ENCODE results near the gene FBXL13. TPM values are rescaled to one million over a fixed set of nuclear protein-coding genes. Genes with fewer than 3 reads are reported as not detected.
"Not testable (repeated sequence)": the region's sequence is repeated elsewhere in the genome, so short reads cannot be mapped to it uniquely, and the experiment has no call there.

FBXL13 gene
- polyA plus RNA-seq, 1 experiment = 0.20 TPM

- TF ChIP-seq, protein P1, sequence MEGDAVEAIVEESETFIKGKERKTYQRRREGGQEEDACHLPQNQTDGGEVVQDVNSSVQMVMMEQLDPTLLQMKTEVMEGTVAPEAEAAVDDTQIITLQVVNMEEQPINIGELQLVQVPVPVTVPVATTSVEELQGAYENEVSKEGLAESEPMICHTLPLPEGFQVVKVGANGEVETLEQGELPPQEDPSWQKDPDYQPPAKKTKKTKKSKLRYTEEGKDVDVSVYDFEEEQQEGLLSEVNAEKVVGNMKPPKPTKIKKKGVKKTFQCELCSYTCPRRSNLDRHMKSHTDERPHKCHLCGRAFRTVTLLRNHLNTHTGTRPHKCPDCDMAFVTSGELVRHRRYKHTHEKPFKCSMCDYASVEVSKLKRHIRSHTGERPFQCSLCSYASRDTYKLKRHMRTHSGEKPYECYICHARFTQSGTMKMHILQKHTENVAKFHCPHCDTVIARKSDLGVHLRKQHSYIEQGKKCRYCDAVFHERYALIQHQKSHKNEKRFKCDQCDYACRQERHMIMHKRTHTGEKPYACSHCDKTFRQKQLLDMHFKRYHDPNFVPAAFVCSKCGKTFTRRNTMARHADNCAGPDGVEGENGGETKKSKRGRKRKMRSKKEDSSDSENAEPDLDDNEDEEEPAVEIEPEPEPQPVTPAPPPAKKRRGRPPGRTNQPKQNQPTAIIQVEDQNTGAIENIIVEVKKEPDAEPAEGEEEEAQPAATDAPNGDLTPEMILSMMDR (IDR thresholded peaks at IDR 0.05; ENCODE audit: insufficient read depth, low read depth, low read length) = no peak
- POLR2A ChIA-PET = no interaction called here
- no peak for DNase-seq (ENCODE audit: low read depth)
Measured at GRCh38 chr7:102810916-102811315, 263.7 kb downstream of the FBXL13 start.

GRCh38 chr7:102806613-102807012 is 268.0 kb downstream of the FBXL13 start:
- H3K27me3 ChIP-seq (ENCODE audit: control insufficient read depth, insufficient read depth, low read length) = no peaks in the 10 kb centered on the region
- CTCF ChIA-PET = interaction anchor here (0.8 kb wide), 1 partner anchor 9 kb away, joined by 3 read pairs; no protein-coding TSS in a partner anchor
- no peak overlapping the region for H3K4me3 ChIP-seq (ENCODE audit: low read depth, low read length)
- H3K36me3 ChIP-seq (ENCODE audit: control insufficient read depth, insufficient read depth, low read length) = no peaks in the 10 kb centered on the region
- POLR2A ChIA-PET = no interaction called here
- TF ChIP-seq, protein P1 (IDR thresholded peaks at IDR 0.05; ENCODE audit: insufficient read depth, low read depth, low read length) = no peak
- no peak for DNase-seq (ENCODE audit: low read depth)

More at GRCh38 chr7:102810916-102811315, 263.7 kb downstream of the FBXL13 start:
- CTCF ChIA-PET = interaction anchor here (1.3 kb wide), 1 partner anchor 9 kb away, joined by 4 read pairs; no protein-coding TSS in a partner anchor
- Histone ChIP-seq H3K27me3 (ENCODE audit: control insufficient read depth, insufficient read depth, low read length) (no peaks in the 10 kb centered on the region), H3K4me3 (ENCODE audit: low read depth, low read length) (no peak overlapping the region), H3K36me3 (ENCODE audit: control insufficient read depth, insufficient read depth, low read length) (no peaks in the 10 kb centered on the region)

- H3K27me3 ChIP-seq (ENCODE audit: control insufficient read depth, insufficient read depth, low read length); CTCF ChIA-PET; H3K36me3 ChIP-seq (ENCODE audit: control insufficient read depth, insufficient read depth, low read length); H3K4me3 ChIP-seq (ENCODE audit: low read depth, low read length); DNase-seq (ENCODE audit: low read depth); POLR2A ChIA-PET: not testable (repeated sequence)
Measured at GRCh38 chr7:102795987-102796595, 278.5 kb downstream of the FBXL13 start.

- H3K27me3 ChIP-seq (ENCODE audit: control insufficient read depth, insufficient read depth, low read length); DNase-seq (ENCODE audit: low read depth); POLR2A ChIA-PET; CTCF ChIA-PET; H3K36me3 ChIP-seq (ENCODE audit: control insufficient read depth, insufficient read depth, low read length); H3K4me3 ChIP-seq (ENCODE audit: low read depth, low read length): not testable (repeated sequence)
Measured at GRCh38 chr7:102794567-102794966, 280.0 kb downstream of the FBXL13 start.

DNA sequence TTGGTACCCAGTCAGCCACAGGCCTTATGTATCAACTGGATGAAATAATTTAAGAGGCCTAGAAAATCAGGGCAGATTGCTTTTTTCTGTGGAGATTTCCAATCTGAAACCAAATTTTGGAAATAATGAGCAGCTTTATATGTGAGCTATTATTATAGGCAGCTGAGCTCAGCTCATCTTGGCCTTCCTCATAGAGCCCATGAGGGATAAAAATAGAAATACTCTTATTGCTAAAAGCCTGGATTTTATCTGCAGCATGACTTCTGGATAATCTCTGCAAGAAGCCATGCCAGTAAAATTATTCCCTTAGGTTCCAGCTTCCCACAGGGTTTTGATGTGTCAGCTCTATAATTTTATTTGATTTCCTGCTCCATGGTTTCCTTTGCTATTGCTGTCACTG is 282.8 kb downstream of the FBXL13 start:
- POLR2A ChIA-PET; DNase-seq (ENCODE audit: low read depth); H3K27me3 ChIP-seq (ENCODE audit: control insufficient read depth, insufficient read depth, low read length); H3K4me3 ChIP-seq (ENCODE audit: low read depth, low read length); H3K36me3 ChIP-seq (ENCODE audit: control insufficient read depth, insufficient read depth, low read length); CTCF ChIA-PET: not testable (repeated sequence)

DNA sequence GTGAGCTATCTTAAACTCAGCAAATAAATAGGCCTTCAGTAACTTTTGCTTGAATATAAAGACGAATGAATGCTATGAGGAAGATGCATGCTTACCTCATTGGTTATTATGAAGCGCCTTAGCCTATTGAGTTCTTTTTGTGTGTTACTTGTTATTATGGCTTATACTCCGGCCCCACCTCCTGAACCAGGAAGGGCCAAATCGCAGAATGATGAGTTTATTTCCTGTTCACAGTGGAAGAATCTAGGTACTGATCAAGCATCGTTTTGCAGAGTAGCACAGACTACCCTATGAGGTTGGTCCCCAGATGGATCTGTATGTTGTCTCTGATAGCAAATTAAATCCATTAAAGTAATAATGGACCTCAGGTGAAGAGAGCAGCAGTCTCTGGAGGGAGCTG is 283.2 kb downstream of the FBXL13 start:
- DNase-seq (ENCODE audit: low read depth); CTCF ChIA-PET; POLR2A ChIA-PET: not testable (repeated sequence)

DNA sequence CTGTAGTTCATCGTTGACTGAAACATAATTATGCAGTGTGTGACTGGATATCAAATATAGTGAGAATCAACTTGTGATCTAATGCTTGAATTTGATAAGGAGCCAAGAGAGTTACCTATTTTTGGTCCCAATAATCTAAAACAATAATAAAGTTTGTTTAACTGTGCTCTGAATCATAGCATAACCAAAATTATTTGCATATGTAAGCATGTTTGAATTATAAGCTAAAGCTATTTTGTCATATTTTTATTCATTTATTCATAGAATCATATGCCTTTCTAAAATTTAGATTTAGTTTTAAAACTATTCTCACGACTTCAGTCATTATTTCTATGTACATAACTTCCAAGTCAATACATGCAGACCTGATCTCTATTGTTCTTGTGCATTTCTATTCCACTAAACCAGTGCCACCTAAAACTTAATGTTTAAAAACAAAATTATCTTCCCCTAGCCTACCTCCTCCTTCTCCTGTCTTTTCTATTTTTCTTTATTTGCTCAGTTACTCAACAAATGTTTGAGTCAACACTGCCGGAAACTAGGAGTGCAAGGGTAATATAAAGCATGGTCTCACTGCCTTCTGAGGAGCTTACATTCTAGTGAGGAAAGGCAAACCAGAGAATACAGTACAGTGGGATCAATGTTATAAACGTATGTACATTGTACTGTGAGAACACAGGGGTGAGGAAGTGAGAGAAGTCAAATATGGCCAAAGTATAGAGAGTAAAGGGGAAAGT is 284.1 kb downstream of the FBXL13 start:
- H3K4me3 ChIP-seq (ENCODE audit: low read depth, low read length); POLR2A ChIA-PET; DNase-seq (ENCODE audit: low read depth); CTCF ChIA-PET; H3K36me3 ChIP-seq (ENCODE audit: control insufficient read depth, insufficient read depth, low read length); H3K27me3 ChIP-seq (ENCODE audit: control insufficient read depth, insufficient read depth, low read length): not testable (repeated sequence)

More for the DNA sequence above, 283.2 kb downstream of the FBXL13 start:
- not testable (repeated sequence) for H3K4me3 ChIP-seq (ENCODE audit: low read depth, low read length); H3K27me3 ChIP-seq (ENCODE audit: control insufficient read depth, insufficient read depth, low read length); H3K36me3 ChIP-seq (ENCODE audit: control insufficient read depth, insufficient read depth, low read length)

- H3K4me3 ChIP-seq (ENCODE audit: low read depth, low read length); H3K36me3 ChIP-seq (ENCODE audit: control insufficient read depth, insufficient read depth, low read length); H3K27me3 ChIP-seq (ENCODE audit: control insufficient read depth, insufficient read depth, low read length); DNase-seq (ENCODE audit: low read depth); CTCF ChIA-PET; POLR2A ChIA-PET: not testable (repeated sequence)
Measured at GRCh38 chr7:102788770-102789169, 285.8 kb downstream of the FBXL13 start.

DNA sequence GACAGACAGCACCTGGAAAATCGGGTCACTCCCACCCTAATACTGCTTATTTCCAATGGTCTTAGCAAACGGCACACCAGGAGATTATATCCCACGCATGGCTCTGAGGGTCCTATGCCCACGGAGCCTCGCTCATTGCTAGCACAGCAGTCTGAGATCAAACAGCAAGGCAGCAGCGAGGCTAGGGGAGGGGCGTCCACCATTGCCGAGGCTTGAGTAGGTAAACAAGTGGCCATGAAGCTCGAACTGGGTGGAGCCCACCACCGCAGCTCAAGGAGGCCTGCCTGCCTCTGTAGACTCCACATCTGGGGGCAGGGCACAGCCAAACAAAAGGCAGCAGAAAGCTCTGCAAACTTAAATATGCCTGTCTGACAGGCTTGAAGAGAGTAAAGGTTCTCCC is 293.7 kb downstream of the FBXL13 start:
- CTCF ChIA-PET; H3K27me3 ChIP-seq (ENCODE audit: control insufficient read depth, insufficient read depth, low read length); H3K36me3 ChIP-seq (ENCODE audit: control insufficient read depth, insufficient read depth, low read length); POLR2A ChIA-PET; H3K4me3 ChIP-seq (ENCODE audit: low read depth, low read length); DNase-seq (ENCODE audit: low read depth): not testable (repeated sequence)

DNA sequence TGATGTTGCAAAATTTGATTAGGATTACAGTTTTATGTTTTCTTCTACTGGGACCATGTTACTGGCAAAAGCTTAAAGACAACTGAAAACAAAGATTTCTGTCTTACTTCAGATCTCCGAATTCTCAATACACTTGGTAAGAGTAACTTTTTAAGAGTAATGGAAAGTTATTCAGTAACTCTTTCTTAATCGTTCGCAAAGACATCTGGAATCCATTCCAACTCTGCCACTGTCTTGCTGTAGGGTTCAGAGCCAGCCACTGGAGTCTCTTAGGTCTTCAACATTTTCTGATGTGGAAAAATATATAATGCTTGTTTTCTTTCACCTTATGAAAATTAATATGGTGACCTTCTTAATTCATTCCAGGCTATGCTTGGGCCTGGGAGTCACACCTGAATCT is 295.9 kb downstream of the FBXL13 start:
- POLR2A ChIA-PET; H3K4me3 ChIP-seq (ENCODE audit: low read depth, low read length); H3K36me3 ChIP-seq (ENCODE audit: control insufficient read depth, insufficient read depth, low read length); DNase-seq (ENCODE audit: low read depth); CTCF ChIA-PET; H3K27me3 ChIP-seq (ENCODE audit: control insufficient read depth, insufficient read depth, low read length): not testable (repeated sequence)

DNA sequence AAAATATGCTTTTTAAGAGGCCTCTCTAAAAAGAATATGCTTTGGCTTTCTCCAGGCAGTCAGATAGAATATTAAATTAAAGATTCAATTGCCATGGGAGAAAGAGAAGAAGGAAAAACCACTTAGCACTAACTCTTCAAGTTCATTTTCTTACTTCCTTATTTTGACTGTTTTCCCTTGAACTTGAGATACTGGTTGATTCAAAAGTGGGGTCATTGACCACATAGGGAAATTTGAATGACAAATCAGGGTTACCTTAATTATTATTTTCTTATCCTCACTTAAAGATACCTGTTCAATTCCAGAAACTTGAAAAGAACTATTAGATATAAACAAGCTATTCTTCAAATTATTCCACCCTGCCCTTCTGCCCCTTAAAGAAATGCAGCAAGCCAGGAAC is 298.4 kb downstream of the FBXL13 start:
- POLR2A ChIA-PET, CTCF ChIA-PET: not testable (repeated sequence)

More for the DNA sequence above, 298.4 kb downstream of the FBXL13 start:
- H3K4me3 ChIP-seq (ENCODE audit: low read depth, low read length); H3K36me3 ChIP-seq (ENCODE audit: control insufficient read depth, insufficient read depth, low read length); H3K27me3 ChIP-seq (ENCODE audit: control insufficient read depth, insufficient read depth, low read length); DNase-seq (ENCODE audit: low read depth): not testable (repeated sequence)
